Sigmoid colon (tissue), 4 donors: Measurements from ENCODE around the gene KCNQ4.

Source experiments
- CTCF ChIP-seq, 4 experiments: fragments of 450-650 bp in 3 of 4; fragments of 200-600 bp in 1 of 4; IDR thresholded peaks; one replicate each; pipeline ENCODE4 v1.5.1; 2016 to 2019; ENCODE audit warnings: antibody characterized with exemption in 4 of 4, mild to moderate bottlenecking in 3 of 4, moderate library complexity in 2 of 4
- EP300 ChIP-seq, 4 donors: sonication (generic); formaldehyde crosslinking; IDR thresholded peaks; one replicate each; pipeline ENCODE4 v1.6.1; 2017; ENCODE audit warnings: antibody characterized with exemption in 4 of 4
- POLR2A ChIP-seq, 2 donors: fragments of 450-650 bp; IDR thresholded peaks; one replicate each; pipeline ENCODE4 v1.6.1; 2016; ENCODE audit warnings: antibody characterized with exemption in 2 of 2, mild to moderate bottlenecking in 2 of 2, moderate library complexity in 2 of 2
- POLR2AphosphoS5 ChIP-seq, 4 donors: sonication (generic); formaldehyde crosslinking; IDR thresholded peaks; one replicate each; pipeline ENCODE4 v1.6.1; 2017; ENCODE audit warnings: antibody characterized with exemption in 4 of 4

GRCh38 chr1:40872276-40872675 lies 88.7 kb downstream of the KCNQ4 start:
- TF ChIP-seq POLR2A (IDR thresholded peaks at IDR 0.05) = no peak
- no peak for TF ChIP-seq CTCF (IDR thresholded peaks at IDR 0.05)
- no peak for TF ChIP-seq EP300 (IDR thresholded peaks at IDR 0.05)
- TF ChIP-seq POLR2AphosphoS5 (IDR thresholded peaks at IDR 0.05) = no peak
